Activated CD8-positive, alpha-beta memory T cell treated with anti-CD3 and anti-CD28 coated beads, Interleukin-2, amount 50 U/mL, for 1 hour (primary cell): ENCODE measurements around the gene SPATA33.
"Not testable (repeated sequence)": the region's sequence is repeated elsewhere in the genome, so short reads cannot be mapped to it uniquely, and the experiment has no call there.

Experiments
- DNase-seq: peaks from one replicate; pipeline ENCODE4 v3.0.0-alpha.2; 2020; ENCODE audit errors: extremely low read depth

Gene SPATA33

DNA sequence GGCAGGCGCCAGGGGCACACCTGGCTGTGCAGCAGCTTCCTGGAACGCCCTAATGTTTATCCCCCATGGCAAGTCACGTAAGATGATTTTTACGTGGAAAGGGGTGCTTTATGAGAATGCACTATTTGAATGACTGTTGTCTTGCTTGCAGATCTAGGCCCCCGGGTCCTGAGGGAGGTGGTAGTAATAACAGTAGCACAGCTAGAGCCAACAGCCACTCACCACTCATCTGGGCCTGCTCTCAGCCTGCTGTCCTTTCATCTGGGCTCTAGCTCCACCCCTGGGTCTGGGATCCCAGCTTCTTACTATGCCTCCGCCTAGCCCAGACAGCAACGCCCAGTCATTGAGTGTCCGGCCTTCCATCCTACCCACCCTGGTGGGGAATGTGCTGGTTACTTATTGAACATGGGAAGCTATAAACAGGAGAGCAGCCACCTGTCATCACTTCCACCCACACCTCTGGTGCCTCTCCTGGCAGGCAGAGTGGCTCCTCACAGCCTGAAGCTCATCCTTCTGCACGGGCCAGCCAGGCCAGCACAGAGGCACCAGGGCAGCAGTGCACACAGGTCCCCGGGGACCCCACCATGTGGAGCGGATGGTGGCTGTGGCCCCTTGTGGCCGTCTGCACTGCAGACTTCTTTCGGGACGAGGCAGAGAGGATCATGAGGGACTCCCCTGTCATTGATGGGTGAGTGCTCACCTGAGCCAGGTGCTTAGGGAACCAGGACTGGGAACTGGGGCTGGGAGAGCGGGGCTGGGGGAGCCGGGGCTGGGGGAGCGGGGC is 27.6 kb upstream of the SPATA33 start:
- no peak for DNase-seq

DNA sequence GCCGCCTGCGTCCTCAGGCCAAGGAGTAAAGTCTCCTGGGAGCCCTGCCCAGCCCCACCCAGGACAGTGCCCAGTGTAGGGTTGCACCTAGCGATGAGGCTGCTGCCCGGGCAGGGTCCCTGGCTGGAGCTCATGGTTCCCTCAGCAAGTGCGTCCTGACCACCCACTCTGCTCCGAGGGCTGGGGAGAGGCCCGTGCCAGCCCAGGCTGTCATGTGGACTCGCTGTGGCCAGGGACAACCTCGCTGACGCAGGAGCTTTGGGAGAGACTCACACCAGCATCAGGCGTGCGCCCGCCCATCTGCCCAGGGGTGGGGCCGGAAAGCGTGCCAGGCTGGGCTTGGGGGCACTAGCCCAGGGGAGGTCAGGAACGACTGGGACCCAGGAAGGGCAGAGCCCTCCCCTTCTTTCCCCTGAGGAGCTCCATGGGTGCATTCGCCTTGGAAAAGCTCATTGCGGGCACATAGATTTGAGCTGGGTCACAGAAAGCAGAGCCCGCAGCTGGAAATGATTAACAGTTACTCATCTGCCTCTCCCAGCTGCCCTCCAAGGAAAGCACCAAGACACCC is 24.5 kb upstream of the SPATA33 start:
- no peak for DNase-seq

DNA sequence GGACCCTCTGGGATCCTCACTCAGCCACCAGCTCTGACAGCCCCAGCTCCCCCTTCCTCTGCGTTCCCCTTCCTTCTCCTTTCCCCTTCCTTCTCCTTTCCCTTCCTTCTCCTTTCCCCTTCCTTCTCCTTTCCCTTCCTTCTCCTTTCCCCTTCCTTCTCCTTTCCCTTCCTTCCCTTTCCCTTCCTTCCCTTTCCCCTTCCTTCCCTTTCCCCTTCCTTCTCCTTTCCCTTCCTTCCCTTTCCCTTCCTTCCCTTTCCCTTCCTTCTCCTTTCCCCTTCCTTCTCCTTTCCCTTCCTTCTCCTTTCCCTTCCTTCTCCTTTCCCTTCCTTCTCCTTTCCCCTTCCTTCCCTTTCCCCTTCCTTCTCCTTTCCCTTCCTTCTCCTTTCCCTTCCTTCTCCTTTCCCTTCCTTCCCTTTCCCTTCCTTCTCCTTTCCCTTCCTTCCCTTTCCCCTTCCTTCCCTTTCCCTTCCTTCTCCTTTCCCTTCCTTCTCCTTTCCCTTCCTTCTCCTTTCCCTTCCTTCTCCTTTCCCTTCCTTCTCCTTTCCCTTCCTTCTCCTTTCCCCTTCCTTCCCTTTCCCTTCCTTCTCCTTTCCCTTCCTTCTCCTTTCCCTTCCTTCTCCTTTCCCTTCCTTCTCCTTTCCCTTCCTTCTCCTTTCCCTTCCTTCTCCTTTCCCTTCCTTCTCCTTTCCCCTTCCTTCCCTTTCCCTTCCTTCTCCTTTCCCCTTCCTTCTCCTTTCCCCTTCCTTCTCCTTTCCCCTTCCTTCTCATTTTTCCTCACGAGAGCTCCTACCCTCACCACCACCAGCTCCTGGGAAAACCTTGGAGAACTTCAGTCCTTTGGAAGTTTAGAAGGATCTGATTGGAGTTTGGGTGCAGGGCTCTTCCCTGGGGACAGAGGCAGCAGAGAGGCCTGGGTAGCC is 22.9 kb upstream of the SPATA33 start:
- not testable (repeated sequence) for DNase-seq

DNA sequence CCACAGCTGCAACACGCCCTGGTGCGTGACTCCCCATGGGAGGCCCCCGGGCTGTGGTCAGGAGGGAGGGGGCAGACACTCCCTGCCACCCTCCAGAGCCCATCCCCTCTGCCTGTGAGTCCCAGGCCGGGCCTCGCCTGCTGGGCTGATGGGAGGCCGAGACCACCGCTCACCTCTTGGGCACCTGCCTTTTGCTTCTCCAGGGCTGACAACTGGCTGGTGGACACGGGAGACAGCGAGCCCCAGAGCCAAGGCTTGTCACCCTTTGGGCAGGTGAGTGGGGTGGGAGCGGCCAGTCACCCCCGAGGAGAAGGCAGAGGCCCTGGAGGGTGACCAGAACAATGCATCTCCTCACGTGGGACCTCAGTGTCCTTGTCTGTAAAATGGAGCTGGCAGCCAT is 21.0 kb upstream of the SPATA33 start:
- no peak for DNase-seq

DNA sequence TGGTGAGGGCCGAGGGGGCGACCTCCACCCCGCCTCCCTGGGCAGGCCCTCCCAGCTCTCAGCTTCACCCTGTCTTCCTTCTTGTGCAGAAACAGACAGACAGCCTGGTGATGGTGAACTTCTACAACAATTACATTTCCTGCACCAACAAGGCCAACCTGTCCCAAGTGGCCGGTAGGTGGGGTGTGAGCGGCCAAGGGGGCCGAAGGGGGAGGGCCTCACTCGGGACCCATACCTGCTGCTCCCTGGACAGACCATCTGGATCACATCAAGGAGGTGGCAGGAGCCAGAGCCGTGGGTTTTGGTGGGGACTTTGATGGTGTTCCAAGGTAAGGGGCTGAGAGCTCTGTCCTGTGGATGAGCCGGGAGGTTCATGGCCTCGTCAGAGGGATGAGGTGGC is 20.3 kb upstream of the SPATA33 start:
- no peak for DNase-seq

DNA sequence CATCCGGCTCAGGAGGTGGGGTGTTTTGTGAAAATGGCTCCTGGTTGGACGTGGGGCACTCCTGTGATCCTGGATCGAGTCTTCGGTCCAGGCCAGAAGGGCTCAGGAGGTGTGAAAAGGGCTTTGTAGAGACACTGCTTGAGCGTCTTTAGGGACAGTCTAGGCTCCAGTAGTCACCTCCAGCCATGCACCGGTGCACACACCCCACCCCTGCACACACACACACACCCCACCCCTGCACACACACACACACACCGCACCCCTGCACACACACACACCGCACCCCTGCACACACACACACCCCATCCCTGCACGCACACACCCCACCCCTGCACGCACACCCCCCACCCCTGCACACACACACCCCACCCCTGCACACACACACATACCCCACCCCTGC is 19.2 kb upstream of the SPATA33 start:
- no peak for DNase-seq

DNA sequence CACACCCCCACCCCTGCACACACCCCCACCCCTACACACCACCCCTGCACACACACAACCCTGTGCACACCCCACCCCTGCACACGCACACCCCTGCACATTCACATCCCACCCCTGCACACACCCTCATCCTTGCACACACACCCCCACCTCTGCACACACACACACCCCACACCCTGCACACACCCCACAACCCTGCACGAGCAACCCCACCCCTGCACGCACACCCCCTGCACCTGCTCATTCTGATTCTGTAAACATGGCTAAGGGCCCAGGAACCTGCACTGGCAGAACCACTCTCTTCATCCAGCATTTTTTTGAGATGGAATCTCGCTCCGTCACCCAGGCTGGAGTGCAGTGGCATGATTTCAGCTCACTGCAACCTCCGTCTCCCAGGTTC is 18.3 kb upstream of the SPATA33 start:
- DNase-seq: no peak

DNA sequence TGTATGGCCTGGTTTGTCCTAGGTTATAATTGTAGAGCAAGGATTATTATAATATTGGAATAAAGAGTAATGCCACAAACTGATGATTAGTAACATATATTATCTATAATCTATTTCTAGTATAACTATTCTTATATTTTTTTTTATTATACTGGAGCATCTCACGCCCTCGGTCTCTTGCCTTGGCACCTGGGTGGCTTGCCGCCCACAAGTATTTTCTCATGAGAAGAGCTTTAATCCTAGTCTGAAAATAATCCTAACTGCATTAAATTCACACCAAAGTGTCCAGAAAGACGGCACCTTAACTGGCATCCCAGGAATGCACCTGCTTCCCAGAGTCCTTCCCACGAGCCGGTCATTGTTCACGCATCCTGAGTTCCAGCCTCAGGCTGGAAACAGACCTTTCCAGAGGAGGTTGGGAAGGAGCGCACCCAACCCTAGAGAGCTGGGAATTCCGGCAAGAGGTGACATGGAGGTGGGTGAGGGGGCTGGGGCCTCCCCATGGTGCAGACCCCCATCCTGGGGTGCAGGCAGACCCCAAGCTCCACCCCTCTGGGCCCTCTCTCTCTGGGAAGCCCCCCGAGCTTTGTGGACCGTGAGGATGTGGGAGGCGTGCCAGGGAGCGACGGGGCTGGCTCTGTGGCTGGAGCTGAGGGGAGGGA is 16.0 kb upstream of the SPATA33 start:
- DNase-seq: no peak

DNA sequence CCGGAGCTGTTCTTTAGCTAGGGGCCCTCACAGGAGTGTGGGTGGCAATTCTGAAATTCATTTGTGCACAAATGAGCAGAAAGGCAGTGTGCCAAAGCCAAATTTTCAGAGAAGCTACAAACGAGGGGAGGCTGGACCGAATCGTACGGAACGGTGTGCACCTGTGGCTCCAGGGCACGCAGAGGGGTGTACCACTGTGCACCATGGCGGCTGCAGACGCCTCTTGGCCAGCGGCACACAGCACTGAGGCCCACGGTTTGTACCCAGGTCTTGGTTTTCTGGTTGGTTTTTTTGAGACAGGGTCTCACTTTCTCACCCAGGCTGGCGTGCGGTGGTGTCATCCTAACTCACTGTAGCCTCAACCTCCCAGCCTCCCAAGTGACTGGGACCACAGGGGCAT is 15.1 kb upstream of the SPATA33 start:
- DNase-seq: no peak

DNA sequence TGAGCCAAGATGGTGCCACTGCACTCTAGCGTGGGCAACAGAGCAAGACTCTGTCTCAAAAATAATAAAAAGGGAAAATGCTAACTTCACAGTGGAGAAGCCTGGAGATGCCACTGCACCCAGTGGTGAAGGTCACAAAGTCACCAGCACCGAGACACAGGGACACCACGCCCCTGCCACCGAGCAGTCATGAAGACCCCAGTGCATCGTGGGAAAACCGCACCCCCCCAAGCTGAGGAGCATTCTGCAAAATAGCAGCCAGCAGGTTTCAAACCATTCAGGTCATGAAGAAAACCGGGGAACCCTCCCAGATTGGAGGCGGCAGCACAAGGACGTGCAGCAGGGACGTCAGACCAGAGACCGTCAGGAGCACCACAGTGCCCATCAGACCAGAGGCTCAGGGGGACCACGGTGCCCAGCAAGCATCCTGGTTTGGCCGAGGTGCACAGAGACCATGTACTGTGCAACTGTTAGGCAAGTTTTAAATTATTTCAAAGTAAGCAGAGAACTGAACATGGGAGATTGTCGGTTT is 13.8 kb upstream of the SPATA33 start:
- DNase-seq: no peak

DNA sequence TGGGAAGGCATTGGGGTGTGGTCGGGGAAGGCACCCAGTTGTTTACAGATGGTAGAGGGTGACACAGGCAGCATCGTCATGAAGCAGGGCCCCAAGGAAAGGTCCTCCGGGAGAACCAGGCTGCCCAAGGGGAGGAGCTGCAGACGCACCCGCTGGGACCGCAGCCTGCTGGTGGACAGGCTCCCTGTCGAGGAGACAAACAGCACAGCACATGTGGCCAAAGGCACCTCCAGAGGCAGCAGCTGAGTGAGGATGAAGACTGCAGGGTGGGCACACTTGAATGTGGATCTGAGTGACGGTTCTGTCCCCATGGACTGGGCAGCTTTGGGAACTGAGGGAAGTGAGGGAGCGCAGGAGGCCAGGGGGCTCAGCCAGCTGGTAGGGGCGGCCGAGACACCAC is 12.5 kb upstream of the SPATA33 start:
- no peak for DNase-seq

DNA sequence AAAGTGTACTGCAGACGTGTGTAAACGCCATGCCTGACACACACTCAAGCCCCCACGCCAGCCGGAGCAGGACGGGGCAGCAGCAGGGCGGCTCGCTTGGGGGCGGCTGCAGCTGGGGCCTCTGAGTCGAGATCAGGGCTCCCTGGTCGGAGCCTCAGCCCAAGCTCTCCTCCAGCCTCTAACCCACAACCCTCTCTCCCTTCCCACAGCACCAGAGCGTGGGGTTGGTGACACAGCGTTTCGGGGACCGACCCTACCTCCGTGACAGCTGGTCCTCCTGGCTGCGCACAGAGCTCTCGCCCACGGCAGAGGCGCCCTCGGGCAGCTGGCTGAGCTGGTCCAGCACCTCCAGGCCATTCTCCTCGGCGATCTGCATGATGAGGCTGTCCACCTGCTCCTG is 11.4 kb upstream of the SPATA33 start:
- DNase-seq: no peak

DNA sequence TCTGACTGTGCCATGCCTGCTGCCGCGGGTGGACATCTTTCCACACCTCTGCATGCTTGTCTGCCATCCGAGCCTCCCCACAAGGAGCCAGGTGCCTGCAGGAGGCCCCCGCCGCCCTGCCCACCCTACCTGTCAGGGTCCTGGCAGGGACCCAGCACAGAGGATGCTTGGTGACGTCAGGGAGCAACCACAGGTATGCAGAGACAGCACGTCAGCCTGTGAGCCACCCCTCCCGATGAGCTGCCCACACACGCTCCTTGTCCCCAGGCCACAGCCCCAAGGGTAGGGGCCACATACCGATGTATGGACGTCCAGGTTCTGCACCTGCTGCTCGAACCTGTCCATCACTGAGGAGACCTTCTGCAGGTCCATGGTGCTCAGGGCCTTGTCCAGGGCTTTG is 10.7 kb upstream of the SPATA33 start:
- DNase-seq: no peak

DNA sequence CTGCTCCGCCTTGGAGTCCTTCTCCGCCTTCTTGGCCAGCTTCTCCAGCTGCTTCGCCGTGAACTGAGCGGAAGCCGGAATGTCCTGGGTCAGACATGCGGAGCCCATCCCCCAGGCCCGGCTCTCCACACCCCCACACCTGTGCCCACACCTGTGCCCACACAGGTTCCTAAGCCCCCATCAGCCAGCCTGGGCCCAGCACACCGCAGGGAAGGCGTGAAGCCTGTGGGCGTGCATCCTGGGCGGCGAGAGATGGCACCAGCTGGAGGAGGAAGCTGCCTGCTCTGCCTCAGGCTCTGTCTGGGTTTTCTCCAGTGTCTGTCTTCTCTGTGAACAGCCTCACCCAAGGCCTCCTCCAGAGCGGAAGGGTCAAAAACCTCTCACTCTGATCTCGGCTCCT is 6.1 kb upstream of the SPATA33 start:
- DNase-seq: no peak

DNA sequence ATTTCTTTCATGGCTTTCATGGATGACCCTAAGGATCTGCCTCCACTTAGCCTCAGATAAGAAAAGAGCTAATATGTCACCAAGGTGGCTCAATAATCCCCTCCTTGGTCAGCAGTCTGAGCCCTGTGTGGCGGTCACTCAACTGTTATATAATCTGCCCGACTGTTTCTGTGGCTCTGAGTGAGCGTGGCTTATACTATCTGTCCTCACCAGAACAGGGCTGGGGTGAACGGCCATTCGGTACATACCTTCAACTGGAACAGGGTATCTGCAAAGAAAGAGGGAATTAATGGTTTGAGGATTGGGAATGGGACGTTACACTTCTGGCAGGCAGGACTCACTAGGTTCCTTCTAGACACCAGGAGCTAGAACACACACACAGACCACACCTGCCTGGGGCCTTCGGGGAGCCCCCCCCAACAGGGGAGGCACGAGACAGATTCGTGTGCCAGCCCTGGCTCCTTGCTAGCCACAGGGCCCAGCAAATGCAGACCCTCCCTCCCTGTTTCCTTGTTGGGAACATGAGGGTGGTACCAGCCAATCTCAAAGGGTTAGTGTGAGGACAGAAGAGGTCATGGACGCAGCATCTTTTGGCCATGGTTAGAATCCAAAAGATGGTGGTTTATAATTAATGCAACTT is 3.9 kb upstream of the SPATA33 start:
- no peak for DNase-seq

DNA sequence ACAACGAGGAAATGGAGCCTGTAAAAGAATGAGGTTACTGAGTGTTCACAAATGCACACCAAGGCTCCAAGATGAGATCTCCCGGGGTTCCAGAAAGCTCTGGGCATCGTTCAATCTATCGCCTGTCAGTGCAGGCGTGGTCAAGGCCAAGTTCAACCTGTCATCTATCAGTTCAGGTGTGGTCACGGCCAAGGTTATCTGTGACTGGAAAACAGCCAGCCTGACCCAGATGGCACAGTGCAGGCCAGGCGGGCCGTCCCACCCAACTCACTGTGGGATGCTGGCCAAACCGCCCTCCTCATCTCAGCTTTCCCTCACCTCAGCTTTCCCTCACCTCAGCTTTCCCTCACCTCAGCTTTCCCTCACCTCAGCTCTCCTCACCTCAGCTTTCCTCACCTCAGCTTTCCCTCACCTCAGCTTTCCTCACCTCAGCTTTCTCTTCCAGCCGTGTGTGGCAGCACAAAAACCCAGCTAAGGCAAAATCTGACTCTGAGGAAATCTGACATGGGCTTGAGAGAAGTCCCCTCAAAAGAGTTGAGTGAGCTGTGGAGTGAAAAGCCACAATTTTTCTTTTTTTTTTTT is 2.5 kb upstream of the SPATA33 start:
- no peak for DNase-seq

DNA sequence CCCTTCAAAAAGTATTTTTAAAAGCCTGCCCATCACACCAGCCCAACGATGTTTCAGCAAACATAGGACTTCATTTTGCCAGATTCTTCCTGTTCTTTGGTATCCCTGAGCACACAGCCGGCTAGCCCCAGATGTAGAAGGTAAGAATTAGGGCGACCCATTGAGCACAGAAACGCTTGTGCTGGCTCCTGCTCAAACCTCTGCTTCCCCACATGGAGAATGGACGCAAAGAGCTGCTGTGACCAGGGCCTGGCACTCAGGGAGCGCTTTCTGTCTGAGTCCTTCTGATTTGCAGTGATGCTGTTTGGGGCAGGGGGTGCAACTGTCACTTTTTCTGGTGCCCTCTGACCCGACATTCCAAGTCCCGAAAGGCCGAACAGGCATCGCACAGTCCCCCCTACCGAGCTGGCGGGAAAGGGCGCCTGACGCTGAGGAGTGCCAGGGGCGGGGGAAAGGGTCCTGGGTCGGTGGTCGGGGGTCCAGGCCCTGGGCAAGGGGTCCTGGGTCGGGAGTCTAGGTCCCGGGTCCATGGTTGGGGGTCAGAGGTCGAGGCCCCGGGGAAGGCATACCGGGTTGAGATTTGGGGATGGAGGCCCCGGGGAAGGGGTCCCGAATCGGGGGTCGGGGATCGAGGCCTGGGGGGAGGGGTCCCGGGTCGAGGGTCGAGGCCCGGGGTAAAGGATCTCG is 1.1 kb upstream of the SPATA33 start:
- no peak for DNase-seq

DNA sequence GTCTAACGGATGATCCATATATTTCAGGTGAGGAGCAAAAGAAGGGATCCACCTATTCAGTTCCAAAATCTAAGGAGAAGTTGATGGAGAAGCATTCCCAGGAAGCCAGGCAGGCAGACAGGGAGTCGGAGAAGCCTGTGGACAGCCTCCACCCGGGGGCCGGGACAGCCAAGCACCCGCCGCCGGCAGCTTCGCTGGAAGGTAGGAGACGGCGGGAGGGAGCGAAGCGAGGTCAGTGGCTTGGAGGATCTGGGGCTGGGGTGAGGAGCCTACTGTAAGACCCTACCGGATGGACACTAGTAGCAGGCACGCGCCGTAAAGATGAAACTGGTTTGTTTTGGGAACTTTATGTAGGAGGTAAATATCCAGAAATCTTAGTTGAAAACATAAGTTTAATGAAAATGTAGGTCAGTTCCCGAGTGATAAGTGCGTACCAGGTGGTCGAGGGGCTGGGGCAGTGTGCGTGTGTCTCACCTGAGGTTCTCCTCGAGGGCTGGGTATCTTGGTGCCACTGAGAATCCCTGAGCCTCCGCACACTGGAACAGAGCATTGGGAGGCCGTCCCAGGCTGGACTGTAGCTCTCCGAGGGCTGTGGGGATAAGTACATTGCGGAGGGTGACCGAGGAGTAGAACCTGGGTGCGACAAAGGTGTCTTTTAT is 714 bp downstream of the SPATA33 start:
- DNase-seq: no peak

DNA sequence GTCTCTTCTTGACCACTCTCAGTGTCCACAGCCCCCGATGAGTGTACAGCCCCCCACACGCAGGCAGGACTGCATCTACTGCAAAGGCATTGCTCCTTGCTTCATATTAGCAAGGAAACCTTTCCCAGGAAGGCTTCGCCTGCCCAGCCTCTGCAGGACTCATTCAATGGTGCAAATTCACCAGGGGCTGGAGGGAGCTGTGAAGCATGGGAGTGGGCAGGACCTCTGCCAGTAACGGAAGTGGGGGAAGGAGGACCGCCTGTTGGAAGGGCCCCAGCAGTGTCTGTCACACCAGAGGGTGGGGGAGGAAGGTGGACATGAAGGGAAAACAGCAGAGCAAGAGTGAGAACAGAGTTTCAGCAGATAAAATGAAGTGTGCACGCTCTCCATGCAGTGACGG is 2.5 kb downstream of the SPATA33 start:
- no peak for DNase-seq

DNA sequence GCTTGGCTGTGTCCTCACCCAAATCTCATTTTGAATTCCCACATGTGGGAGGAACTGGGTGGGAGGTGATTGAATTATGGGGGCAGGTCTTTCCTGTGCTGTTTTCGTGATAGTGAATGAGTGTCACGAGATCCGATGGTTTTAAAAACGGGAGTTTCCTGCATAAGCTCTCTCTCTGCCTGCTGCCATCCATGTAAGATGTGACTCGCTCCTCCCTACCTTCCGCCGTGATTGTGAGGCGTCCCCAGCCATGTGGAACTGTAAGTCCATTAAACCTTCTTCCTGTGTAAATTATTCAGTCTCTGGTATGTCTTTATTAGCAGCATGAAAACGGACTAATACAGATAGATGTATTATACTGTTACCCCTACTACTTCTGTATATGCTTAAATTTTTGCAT is 3.6 kb downstream of the SPATA33 start:
- no peak for DNase-seq
